MM.1S (cell line): ENCODE data around the gene HDAC9.

Experiments
- DNase-seq: peaks from one replicate; pipeline ENCODE4 v3.0.0-alpha.2; 2015
- H2AFZ ChIP-seq: fragments of 300-600 bp; sonication (generic); 2 replicates; pipeline ENCODE4 v1.6.0; 2016; ENCODE audit warnings: antibody characterized with exemption, low read length
- H3F3A ChIP-seq: fragments of 300-600 bp; sonication (generic); 2 replicates; pipeline ENCODE4 v1.6.1; 2016; ENCODE audit warnings: mild to moderate bottlenecking, antibody characterized with exemption, low read length, moderate library complexity, mixed read lengths; ENCODE audit not compliant: insufficient read depth
- H3K27ac ChIP-seq: fragments of 300-600 bp; sonication (generic); 2 replicates; pipeline ENCODE4 v1.5.1; 2016; ENCODE audit warnings: mild to moderate bottlenecking, low read length
- H3K27me3 ChIP-seq: fragments of 300-600 bp; sonication (generic); replicated peaks from 2 replicates; pipeline ENCODE4 v1.6.0; 2016; ENCODE audit warnings: low read length; ENCODE audit not compliant: insufficient read depth
- H3K36me3 ChIP-seq: fragments of 300-600 bp; sonication (generic); replicated peaks from 2 replicates; pipeline ENCODE4 v1.6.1; 2016; ENCODE audit warnings: mild to moderate bottlenecking, low read length, mixed read lengths; ENCODE audit not compliant: insufficient read depth
- H3K4me1 ChIP-seq: fragments of 300-600 bp; sonication (generic); 2 replicates; pipeline ENCODE4 v1.6.1; 2016; ENCODE audit warnings: low read length, mixed read lengths
- H3K4me2 ChIP-seq: fragments of 300-600 bp; sonication (generic); 2 replicates; pipeline ENCODE4 v1.6.0; 2016; ENCODE audit warnings: low read depth, low read length
- H3K4me3 ChIP-seq: fragments of 300-600 bp; sonication (generic); 2 replicates; pipeline ENCODE4 v1.5.1; 2016; ENCODE audit warnings: low read length, mixed read lengths
- H3K79me2 ChIP-seq: fragments of 300-600 bp; sonication (generic); 2 replicates; pipeline ENCODE4 v1.6.1; 2016; ENCODE audit warnings: mixed run types, low read length, mixed read lengths
- H3K9ac ChIP-seq: fragments of 300-600 bp; sonication (generic); 2 replicates; pipeline ENCODE4 v1.6.1; 2016; ENCODE audit warnings: low read length, mixed read lengths
- H3K9me2 ChIP-seq: fragments of 300-600 bp; sonication (generic); replicated peaks from 2 replicates; pipeline ENCODE4 v1.6.1; 2016; ENCODE audit warnings: mild to moderate bottlenecking, low read length, mixed read lengths; ENCODE audit not compliant: insufficient read depth
- H3K9me3 ChIP-seq: fragments of 300-600 bp; sonication (generic); replicated peaks from 2 replicates; pipeline ENCODE4 v1.6.1; 2016; ENCODE audit warnings: mild to moderate bottlenecking, low read length, mixed read lengths; ENCODE audit not compliant: insufficient read depth
- H4K20me1 ChIP-seq: fragments of 300-600 bp; sonication (generic); 2 replicates; pipeline ENCODE4 v1.6.1; 2016; ENCODE audit warnings: mild to moderate bottlenecking, low read length, moderate library complexity, mixed read lengths; ENCODE audit not compliant: insufficient read depth
- EZH2 ChIP-seq: fragments of 300-600 bp; sonication (generic); optimal IDR thresholded peaks from 2 replicates; pipeline ENCODE3; 2017; ENCODE audit warnings: low read depth, mild to moderate bottlenecking, antibody characterized with exemption, low read length, mixed read lengths
- EZH2phosphoT487 ChIP-seq: fragments of 300-600 bp; sonication (generic); IDR thresholded peaks from 2 replicates; pipeline ENCODE4 v1.6.1; 2018; ENCODE audit warnings: antibody characterized with exemption, low read length
- TF ChIP-seq, protein P1 (sequence below): fragments of 300-600 bp; sonication (generic); IDR thresholded peaks from 2 replicates; pipeline ENCODE4 v1.5.1; 2016; ENCODE audit warnings: antibody characterized with exemption, low read length, mixed read lengths

Gene HDAC9

GRCh38 chr7:18639711-18640110, 144.2 kb downstream of the HDAC9 start:
- no peak overlapping the region for H3K4me3 ChIP-seq
- no peak overlapping the region for H3K27ac ChIP-seq
- H2AFZ ChIP-seq: no peak overlapping the region
- H4K20me1 ChIP-seq: no peaks in the 10 kb centered on the region
- TF ChIP-seq EZH2 (no peak), EZH2phosphoT487 (no peak)
- TF ChIP-seq, protein P1, sequence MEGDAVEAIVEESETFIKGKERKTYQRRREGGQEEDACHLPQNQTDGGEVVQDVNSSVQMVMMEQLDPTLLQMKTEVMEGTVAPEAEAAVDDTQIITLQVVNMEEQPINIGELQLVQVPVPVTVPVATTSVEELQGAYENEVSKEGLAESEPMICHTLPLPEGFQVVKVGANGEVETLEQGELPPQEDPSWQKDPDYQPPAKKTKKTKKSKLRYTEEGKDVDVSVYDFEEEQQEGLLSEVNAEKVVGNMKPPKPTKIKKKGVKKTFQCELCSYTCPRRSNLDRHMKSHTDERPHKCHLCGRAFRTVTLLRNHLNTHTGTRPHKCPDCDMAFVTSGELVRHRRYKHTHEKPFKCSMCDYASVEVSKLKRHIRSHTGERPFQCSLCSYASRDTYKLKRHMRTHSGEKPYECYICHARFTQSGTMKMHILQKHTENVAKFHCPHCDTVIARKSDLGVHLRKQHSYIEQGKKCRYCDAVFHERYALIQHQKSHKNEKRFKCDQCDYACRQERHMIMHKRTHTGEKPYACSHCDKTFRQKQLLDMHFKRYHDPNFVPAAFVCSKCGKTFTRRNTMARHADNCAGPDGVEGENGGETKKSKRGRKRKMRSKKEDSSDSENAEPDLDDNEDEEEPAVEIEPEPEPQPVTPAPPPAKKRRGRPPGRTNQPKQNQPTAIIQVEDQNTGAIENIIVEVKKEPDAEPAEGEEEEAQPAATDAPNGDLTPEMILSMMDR: no peak
- H3K9me3 ChIP-seq: no peaks in the 10 kb centered on the region
- H3K36me3 ChIP-seq: no peaks in the 10 kb centered on the region
- H3K4me1 ChIP-seq: no peaks in the 10 kb centered on the region
- no peaks in the 10 kb centered on the region for H3K9me2 ChIP-seq
- DNase-seq: no peak
- no peaks in the 10 kb centered on the region for H3F3A ChIP-seq
- H3K4me2 ChIP-seq: no peak overlapping the region
- H3K9ac ChIP-seq: no peak overlapping the region
- H3K27me3 ChIP-seq: no peaks in the 10 kb centered on the region
- no peaks in the 10 kb centered on the region for H3K79me2 ChIP-seq

GRCh38 chr7:18644981-18645380, 149.4 kb downstream of the HDAC9 start:
- Histone ChIP-seq H2AFZ (no peak overlapping the region), H3K27me3 (no peaks in the 10 kb centered on the region), H3K79me2 (no peaks in the 10 kb centered on the region), H3K4me2 (no peak overlapping the region), H3K9me2 (no peaks in the 10 kb centered on the region), H3K27ac (no peak overlapping the region), H3K9ac (no peak overlapping the region), H3K4me3 (no peak overlapping the region), H3K4me1 (no peaks in the 10 kb centered on the region), H4K20me1 (no peaks in the 10 kb centered on the region), H3K9me3 (no peaks in the 10 kb centered on the region), H3F3A (no peaks in the 10 kb centered on the region), H3K36me3 (no peaks in the 10 kb centered on the region; the same call in 1 of the 2 replicates)
- DNase-seq: no peak
- TF ChIP-seq, protein P1: no peak
- no peak for TF ChIP-seq EZH2
- no peak for TF ChIP-seq EZH2phosphoT487

DNA sequence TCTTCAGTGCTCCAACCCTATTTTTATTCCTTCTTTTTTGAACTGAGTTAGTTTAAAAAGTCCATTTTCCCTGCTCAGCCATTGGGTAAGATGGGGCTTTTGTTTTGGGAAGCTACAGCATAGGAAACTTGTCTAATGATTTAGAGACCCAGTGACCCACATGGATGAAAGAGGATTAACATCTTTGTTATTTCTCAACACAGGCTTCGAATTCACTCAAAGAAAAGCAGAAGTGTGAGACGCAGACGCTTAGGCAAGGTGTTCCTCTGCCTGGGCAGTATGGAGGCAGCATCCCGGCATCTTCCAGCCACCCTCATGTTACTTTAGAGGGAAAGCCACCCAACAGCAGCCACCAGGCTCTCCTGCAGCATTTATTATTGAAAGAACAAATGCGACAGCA, 152.0 kb downstream of the HDAC9 start:
- no peaks in the 10 kb centered on the region for H3K9me3 ChIP-seq
- no peaks in the 10 kb centered on the region for H4K20me1 ChIP-seq
- H3K27ac ChIP-seq: no peak overlapping the region
- H3K79me2 ChIP-seq: no peaks in the 10 kb centered on the region
- H3F3A ChIP-seq: no peaks in the 10 kb centered on the region
- H3K4me2 ChIP-seq: no peak overlapping the region
- no peak overlapping the region for H2AFZ ChIP-seq
- H3K27me3 ChIP-seq: no peaks in the 10 kb centered on the region
- no peaks in the 10 kb centered on the region for H3K9me2 ChIP-seq
- no peak for DNase-seq
- TF ChIP-seq, protein P1: no peak
- TF ChIP-seq EZH2phosphoT487 (no peak), EZH2 (no peak)
- H3K4me1 ChIP-seq: no peaks in the 10 kb centered on the region
- H3K9ac ChIP-seq: no peak overlapping the region
- H3K36me3 ChIP-seq: no peaks in the 10 kb centered on the region; the same call in 1 of the 2 replicates
- H3K4me3 ChIP-seq: no peak overlapping the region
